Middle frontal gyrus (tissue), 1 donor: ENCODE data around the gene ZNF248.
A peak's percentile ranks its signal among the peaks of the same experiment; 100 is the strongest.
"Not testable (repeated sequence)": the region's sequence is repeated elsewhere in the genome, so short reads cannot be mapped to it uniquely, and the experiment has no call there.

Source experiments
- DNase-seq: peaks from one replicate; pipeline ENCODE4 v3.0.0-alpha.2; 2015; ENCODE audit warnings: low spot score; ENCODE audit errors: extremely low spot score

ZNF248 gene

GRCh38 chr10:37857287-37858211 lies at the start of gene ZNF248:
Gene ZNF248, minus strand, starts transcription at chr10:37857610. Its CDS starts 1,300 bp downstream, at chr10:37856310.
- DNase-seq: peak; percentile 99

GRCh38 chr10:37906382-37906781 lies 49.0 kb upstream of the ZNF248 start:
- DNase-seq: no peak

- no peak for DNase-seq
Observed at GRCh38 chr10:37896436-37896835, 39.0 kb upstream of the ZNF248 start.

- no peak for DNase-seq
Observed at GRCh38 chr10:37895674-37896073, 38.3 kb upstream of the ZNF248 start.

GRCh38 chr10:37885850-37886249 lies 28.4 kb upstream of the ZNF248 start:
- DNase-seq: no peak

- DNase-seq: no peak
Observed at GRCh38 chr10:37872955-37873354, 15.5 kb upstream of the ZNF248 start.

- no peak for DNase-seq
Observed at GRCh38 chr10:37872283-37872682, 14.9 kb upstream of the ZNF248 start.

GRCh38 chr10:37871568-37872251 lies 14.3 kb upstream of the ZNF248 start:
- DNase-seq: no peak

- no peak for DNase-seq
Observed at GRCh38 chr10:37871143-37871542, 13.7 kb upstream of the ZNF248 start.

GRCh38 chr10:37868796-37869195 lies 11.4 kb upstream of the ZNF248 start:
- no peak for DNase-seq

- no peak for DNase-seq
Observed at GRCh38 chr10:37865957-37866803, 8.8 kb upstream of the ZNF248 start.

GRCh38 chr10:37865264-37865663 lies 7.9 kb upstream of the ZNF248 start:
- DNase-seq: no peak

GRCh38 chr10:37860494-37861190 lies 3.2 kb upstream of the ZNF248 start:
- no peak for DNase-seq

- DNase-seq: not testable (repeated sequence)
Observed at GRCh38 chr10:37859270-37859669, 1.9 kb upstream of the ZNF248 start.

- DNase-seq: no peak
Observed at GRCh38 chr10:37856881-37857286, 526 bp downstream of the ZNF248 start.

- no peak for DNase-seq
Observed at GRCh38 chr10:37855636-37856035, 1.8 kb downstream of the ZNF248 start.

GRCh38 chr10:37854626-37855025 lies 2.8 kb downstream of the ZNF248 start:
- no peak for DNase-seq

- DNase-seq: no peak
Observed at GRCh38 chr10:37844644-37845043, 12.8 kb downstream of the ZNF248 start.

- DNase-seq: no peak
Observed at GRCh38 chr10:37839243-37839642, 18.2 kb downstream of the ZNF248 start.

GRCh38 chr10:37831495-37832333 lies 25.7 kb downstream of the ZNF248 start:
- DNase-seq: no peak
